ENCODE measurements around the gene TRPM4.

DNA sequence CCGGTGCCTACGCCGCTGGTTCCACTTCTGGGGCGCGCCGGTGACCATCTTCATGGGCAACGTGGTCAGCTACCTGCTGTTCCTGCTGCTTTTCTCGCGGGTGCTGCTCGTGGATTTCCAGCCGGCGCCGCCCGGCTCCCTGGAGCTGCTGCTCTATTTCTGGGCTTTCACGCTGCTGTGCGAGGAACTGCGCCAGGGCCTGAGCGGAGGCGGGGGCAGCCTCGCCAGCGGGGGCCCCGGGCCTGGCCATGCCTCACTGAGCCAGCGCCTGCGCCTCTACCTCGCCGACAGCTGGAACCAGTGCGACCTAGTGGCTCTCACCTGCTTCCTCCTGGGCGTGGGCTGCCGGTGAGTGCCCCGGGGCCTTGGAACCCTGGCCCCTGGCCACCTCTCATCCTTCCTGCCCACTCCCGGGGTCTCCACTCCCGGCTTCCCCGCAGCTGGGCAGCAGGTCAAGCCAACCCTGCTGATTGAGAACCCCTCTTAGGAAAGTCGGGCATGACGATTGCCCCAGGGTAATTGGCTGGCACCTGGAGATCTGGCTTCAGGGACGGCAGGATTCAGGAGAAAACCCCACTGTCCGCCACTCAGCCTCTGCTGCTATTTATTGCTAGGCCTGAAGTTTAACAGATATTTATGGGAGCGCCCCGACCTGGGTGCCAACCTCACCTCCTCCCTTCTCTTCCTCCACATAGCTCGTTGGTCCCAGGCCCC, 39.1 kb downstream of the TRPM4 start:
- no peak for TF ChIP-seq POLR2A (IDR thresholded peaks at IDR 0.05)
- TF ChIP-seq CTCF (IDR thresholded peaks at IDR 0.05), result no peak
